Mesenteric fat pad (tissue), 1 donor: ENCODE measurements around the gene MARCOL. TPM values are rescaled to one million over a fixed set of nuclear protein-coding genes. Genes with fewer than 3 reads are reported as not detected.
"Not testable (repeated sequence)": the region's sequence is repeated elsewhere in the genome, so short reads cannot be mapped to it uniquely, and the experiment has no call there.

Experiments
- DNase-seq: peaks from one replicate; pipeline ENCODE4 v3.0.0-alpha.2; 2020; ENCODE audit warnings: low spot score
- total RNA-seq: library from RNA; stranded (reverse); fragmentation: NEBNext Ultra II Directional; extraction: Animal tissue kit (Norgen Biotek cat#: 25700); gene quantifications from one replicate; pipeline ENCODE4 v1.2.1, GENCODE V29; 2021
- donor health status: DM: yes; HTN: yes; CAD: no.

Gene MARCOL
- total RNA-seq, 1 donor from 2014 or later, result not detected

- no peak for DNase-seq
These were observed 29.6 kb downstream of the MARCOL start for GRCh38 chr5:148267962-148268361.

GRCh38 chr5:148268566-148268965 is 30.2 kb downstream of the MARCOL start, which contains the start of gene SPINK13:
SPINK13 (plus strand) TSS chr5:148268794; CDS start chr5:148270073, 1,279 bp downstream.
- DNase-seq, result no peak

- DNase-seq, result not testable (repeated sequence)
These were observed 36.8 kb downstream of the MARCOL start for GRCh38 chr5:148275129-148275528.

- DNase-seq, result not testable (repeated sequence)
These were observed 42.6 kb downstream of the MARCOL start for GRCh38 chr5:148280893-148281292.

GRCh38 chr5:148281336-148281735 is 43.0 kb downstream of the MARCOL start:
- DNase-seq, result not testable (repeated sequence)

GRCh38 chr5:148290271-148291195 is 52.2 kb downstream of the MARCOL start:
- no peak for DNase-seq

Other genes with a start within 250 kb of the MARCOL start
- 0.45 TPM for gene SPINK5, start 174.5 kb upstream of the MARCOL start, total RNA-seq
- not detected for gene SPINK14, start 70.0 kb upstream of the MARCOL start, total RNA-seq
- gene SPINK6, start 35.5 kb upstream of the MARCOL start, total RNA-seq, result not detected
- not detected for gene SPINK13, start 30.3 kb downstream of the MARCOL start, total RNA-seq
- not detected for gene SPINK7, start 73.9 kb downstream of the MARCOL start, total RNA-seq
- gene SPINK9, start 97.0 kb downstream of the MARCOL start, total RNA-seq, result not detected
- 45.4 TPM for gene FBXO38, start 145.4 kb downstream of the MARCOL start, total RNA-seq